ENCODE data around the gene USP31. TPM values are rescaled to one million over a fixed set of nuclear protein-coding genes. Genes with fewer than 3 reads are reported as not detected.

The USP31 gene
- total RNA-seq, 6 experiments from 2014 or later, result 7.1 to 12.8 (median 9.0) TPM

- Histone ChIP-seq H3K9me3 (no peaks in the 10 kb centered on the region), H3K4me3 (no peak overlapping the region), H3K27me3 (no peaks in the 10 kb centered on the region), H3K4me1 (peaks cover 0 to 10% (median 3%) of the 10 kb centered on the region in 4 donors), H3K36me3 (peaks cover 0 to 4% (median 3%) of the 10 kb centered on the region in 4 donors), H3K27ac (no peak overlapping the region)
- intact Hi-C loops (cut with DNase I), result no loop called here
- WGBS (ENCODE audit: insufficient coverage, low coverage, low lambda C conversion rate, missing lambda C conversion rate), result 76% methylated on average over 5 of the region's 9 CpGs
- TF ChIP-seq, protein P1, sequence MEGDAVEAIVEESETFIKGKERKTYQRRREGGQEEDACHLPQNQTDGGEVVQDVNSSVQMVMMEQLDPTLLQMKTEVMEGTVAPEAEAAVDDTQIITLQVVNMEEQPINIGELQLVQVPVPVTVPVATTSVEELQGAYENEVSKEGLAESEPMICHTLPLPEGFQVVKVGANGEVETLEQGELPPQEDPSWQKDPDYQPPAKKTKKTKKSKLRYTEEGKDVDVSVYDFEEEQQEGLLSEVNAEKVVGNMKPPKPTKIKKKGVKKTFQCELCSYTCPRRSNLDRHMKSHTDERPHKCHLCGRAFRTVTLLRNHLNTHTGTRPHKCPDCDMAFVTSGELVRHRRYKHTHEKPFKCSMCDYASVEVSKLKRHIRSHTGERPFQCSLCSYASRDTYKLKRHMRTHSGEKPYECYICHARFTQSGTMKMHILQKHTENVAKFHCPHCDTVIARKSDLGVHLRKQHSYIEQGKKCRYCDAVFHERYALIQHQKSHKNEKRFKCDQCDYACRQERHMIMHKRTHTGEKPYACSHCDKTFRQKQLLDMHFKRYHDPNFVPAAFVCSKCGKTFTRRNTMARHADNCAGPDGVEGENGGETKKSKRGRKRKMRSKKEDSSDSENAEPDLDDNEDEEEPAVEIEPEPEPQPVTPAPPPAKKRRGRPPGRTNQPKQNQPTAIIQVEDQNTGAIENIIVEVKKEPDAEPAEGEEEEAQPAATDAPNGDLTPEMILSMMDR (IDR thresholded peaks at IDR 0.05), result peak in 1 of 4 donors; percentile 11
- no peak for TF ChIP-seq POLR2A (IDR thresholded peaks at IDR 0.05)
- ATAC-seq, result no peak
- no peak for DNase-seq
Measured at GRCh38 chr16:23082161-23082788, 67.0 kb downstream of the USP31 start.

- Histone ChIP-seq H3K9me3 (no peaks in the 10 kb centered on the region), H3K27ac (no peak overlapping the region), H3K4me1 (peaks cover 0 to 10% (median 3%) of the 10 kb centered on the region in 4 donors), H3K27me3 (no peaks in the 10 kb centered on the region), H3K4me3 (no peak overlapping the region), H3K36me3 (peaks cover 0 to 6% (median 4%) of the 10 kb centered on the region in 4 donors)
- intact Hi-C loops (cut with DNase I), result no loop called here
- TF ChIP-seq, protein P1 (IDR thresholded peaks at IDR 0.05), result no peak
- TF ChIP-seq POLR2A (IDR thresholded peaks at IDR 0.05), result no peak
- DNase-seq (no peak), ATAC-seq (no peak)
- 94% methylated on average over 6 of the region's 6 CpGs for WGBS (ENCODE audit: insufficient coverage, low coverage, low lambda C conversion rate, missing lambda C conversion rate)
Measured at GRCh38 chr16:23081675-23082119, 67.6 kb downstream of the USP31 start.

DNA sequence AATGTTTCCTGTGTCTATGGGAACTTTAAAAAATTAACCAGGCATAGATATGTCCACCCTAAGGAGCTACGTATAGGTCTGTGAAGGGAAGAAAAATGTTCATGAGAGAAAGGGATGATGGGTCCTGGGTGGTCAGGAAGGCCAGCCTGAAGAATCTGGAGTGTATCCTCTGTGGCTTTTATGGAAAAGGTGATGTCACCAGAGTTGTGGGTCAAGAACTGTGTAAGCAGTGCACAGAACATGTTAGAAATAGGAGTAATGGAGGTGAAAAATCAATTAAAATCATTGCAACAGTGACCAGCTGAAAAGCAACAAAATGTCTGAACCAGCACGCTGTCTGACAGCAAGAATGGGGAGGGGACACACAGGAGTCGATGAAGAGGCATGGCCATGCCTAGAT, 68.5 kb downstream of the USP31 start:
- H3K27ac ChIP-seq, result no peak overlapping the region
- peaks cover 0 to 4% (median 0%) of the 10 kb centered on the region in 4 donors for H3K4me1 ChIP-seq
- WGBS (ENCODE audit: insufficient coverage, low coverage, low lambda C conversion rate, missing lambda C conversion rate), result 41% methylated on average over 2 of the region's 3 CpGs
- peaks cover 0 to 6% (median 4%) of the 10 kb centered on the region in 4 donors for H3K36me3 ChIP-seq
- ATAC-seq, result peak in 3 of 4 donors; percentile 16 to 57 (median 21)
- no peaks in the 10 kb centered on the region for H3K27me3 ChIP-seq
- no peak for DNase-seq
- intact Hi-C loops (cut with DNase I), result no loop called here
- H3K4me3 ChIP-seq, result no peak overlapping the region
- TF ChIP-seq, protein P1 (IDR thresholded peaks at IDR 0.05), result no peak
- no peak for TF ChIP-seq POLR2A (IDR thresholded peaks at IDR 0.05)
- no peaks in the 10 kb centered on the region for H3K9me3 ChIP-seq

GRCh38 chr16:23080329-23080728, 68.9 kb downstream of the USP31 start:
- ATAC-seq, result no peak
- no peaks in the 10 kb centered on the region for H3K9me3 ChIP-seq

More at GRCh38 chr16:23080329-23080728, 68.9 kb downstream of the USP31 start:
- Histone ChIP-seq H3K4me1 (peaks cover 0 to 4% (median 0%) of the 10 kb centered on the region in 4 donors), H3K36me3 (peaks cover 0 to 6% (median 4%) of the 10 kb centered on the region in 4 donors), H3K4me3 (no peak overlapping the region), H3K27me3 (no peaks in the 10 kb centered on the region), H3K27ac (no peak overlapping the region)
- TF ChIP-seq, protein P1 (IDR thresholded peaks at IDR 0.05), result no peak
- TF ChIP-seq POLR2A (IDR thresholded peaks at IDR 0.05), result no peak
- 100% methylated on average over 1 of the region's 1 CpG for WGBS (ENCODE audit: insufficient coverage, low coverage, low lambda C conversion rate, missing lambda C conversion rate)
- intact Hi-C loops (cut with DNase I), result no loop called here
- no peak for DNase-seq

Data from right lobe of liver (tissue), 6 donors.